Heart left ventricle (tissue), 13 donors: ENCODE results near the gene DOHH.

ENCODE experiments used
- CTCF ChIP-seq, 12 donors: fragments of 200-600 bp; sonication (generic) in 4 of 12; IDR thresholded peaks; one replicate each; pipeline versions ENCODE4 v1.5.0 to v1.8.0; 2018 to 2022; ENCODE audit warnings: antibody characterized with exemption in 12 of 12, mild to moderate bottlenecking in 5 of 12
- POLR2A ChIP-seq, 2 donors: fragments of 450-650 bp; IDR thresholded peaks; one replicate each; pipeline ENCODE4 v1.6.1; 2017; ENCODE audit warnings: antibody characterized with exemption in 2 of 2, mild to moderate bottlenecking in 2 of 2, moderate library complexity in 2 of 2
- donor health status: ischemic (EF 13 %, LVEDD 7.1; RV severe dilation, severe dysfunction).
- donor health status: DM: no; HTN: yes; CAD: no.
- donor health status: DM: no; HTN: no; CAD: no.
- donor health status: ischemic (EF 25% LVEDD 6.9; RV normal size, moderate dysfunction).
- donor health status: ischemic (EF 25% LVEDD 5.7; RV mildly dilated, moderate dysfunction).
- donor health status: ischemic (EF 35%, LVEDD 5.7; RV mildly dilated, moderate dysfunction).
- donor health status: nonischemic (EF 11% LVEDD 7.7; RV severe dilation, severe dysfunction).
- donor health status: DM: yes; HTN: yes; CAD: no.
- donor health status: PGD.
- donor health status: ischemic (EF 29% LVEDD 5.4; RV normal size, mild dysfunction).
- donor health status: nonischemic (EF 23%, LVEDD 6.1; RV moderate dilation, normal function).

- TF ChIP-seq CTCF (IDR thresholded peaks at IDR 0.05) (no peak), POLR2A (IDR thresholded peaks at IDR 0.05) (no peak)
These were observed 43.4 kb downstream of the DOHH start for GRCh38 chr19:3456925-3457527.
